GF-D8 (cell line): Measurements from ENCODE around the gene GORAB.

ENCODE experiments used
- DNase-seq: peaks from one replicate; lab custom pipeline; 2025; lab: John Stamatoyannopoulos, UW

The GORAB gene, protein sequence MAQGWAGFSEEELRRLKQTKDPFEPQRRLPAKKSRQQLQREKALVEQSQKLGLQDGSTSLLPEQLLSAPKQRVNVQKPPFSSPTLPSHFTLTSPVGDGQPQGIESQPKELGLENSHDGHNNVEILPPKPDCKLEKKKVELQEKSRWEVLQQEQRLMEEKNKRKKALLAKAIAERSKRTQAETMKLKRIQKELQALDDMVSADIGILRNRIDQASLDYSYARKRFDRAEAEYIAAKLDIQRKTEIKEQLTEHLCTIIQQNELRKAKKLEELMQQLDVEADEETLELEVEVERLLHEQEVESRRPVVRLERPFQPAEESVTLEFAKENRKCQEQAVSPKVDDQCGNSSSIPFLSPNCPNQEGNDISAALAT

GRCh38 chr1:170531758-170532657 is at the start of gene GORAB:
Gene GORAB (plus strand): TSS chr1:170532166. CDS start chr1:170532224, 58 bp downstream.
- DNase-seq = peak; percentile 61

DNA sequence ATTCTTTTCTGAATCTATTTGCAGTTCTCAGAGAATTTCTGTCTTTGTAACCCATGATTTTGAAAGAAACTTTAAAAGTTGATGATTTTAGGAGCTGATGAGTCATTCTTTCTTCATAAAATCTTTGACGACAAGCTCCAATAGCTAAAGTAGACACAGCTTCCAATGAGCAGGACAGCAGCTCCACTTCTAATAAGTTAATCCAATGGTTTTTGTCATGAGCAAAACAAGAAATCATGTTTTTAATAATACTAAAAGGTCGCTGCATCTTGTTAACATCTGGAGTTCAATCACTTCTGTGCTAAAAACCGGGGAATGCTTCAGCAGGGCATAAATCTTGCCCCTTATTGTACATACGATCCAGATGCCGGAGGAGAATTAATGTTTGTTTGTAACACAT is 48.9 kb upstream of the GORAB start:
- no peak for DNase-seq

DNA sequence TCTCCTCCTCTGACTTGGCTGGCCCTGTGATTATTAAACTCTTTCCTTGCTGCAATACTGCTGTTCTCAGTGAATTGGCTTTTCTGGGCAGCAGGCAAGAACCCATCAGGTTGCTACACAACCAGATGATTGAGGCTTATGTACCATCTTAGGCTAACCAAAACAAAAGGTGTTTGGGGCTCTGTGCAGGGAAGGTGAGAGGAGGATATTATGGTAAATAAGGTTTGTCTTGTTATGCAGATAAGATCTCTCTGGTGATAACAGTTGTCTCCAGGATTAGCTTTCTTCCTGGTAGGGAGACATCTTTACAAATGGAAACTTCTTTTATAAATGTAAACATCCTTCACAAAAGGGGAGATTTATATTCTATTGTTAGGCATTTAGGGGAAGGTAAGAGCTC is 44.5 kb upstream of the GORAB start:
- no peak for DNase-seq

- DNase-seq = no peak
Observed at GRCh38 chr1:170491291-170491690, 40.7 kb upstream of the GORAB start.

DNA sequence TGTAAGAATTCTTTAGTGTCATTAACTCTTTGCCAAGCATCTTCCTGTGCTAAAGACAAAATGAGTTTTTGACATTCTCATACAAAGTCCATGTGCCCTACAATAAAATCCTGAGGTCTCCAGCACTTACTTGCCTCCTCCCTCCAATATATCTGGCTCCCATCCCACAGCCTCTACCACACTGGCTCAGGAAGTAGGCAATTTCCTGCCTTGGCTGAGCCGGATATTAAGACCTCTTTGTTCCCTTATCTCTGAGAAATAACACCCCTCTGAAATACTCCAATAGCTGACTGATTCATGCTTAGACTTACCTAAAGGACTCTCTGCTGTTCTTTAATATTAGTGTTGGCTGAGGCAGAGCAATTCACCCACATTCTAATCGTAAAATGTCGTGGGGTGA is 37.6 kb upstream of the GORAB start:
- DNase-seq = peak; percentile 61

- DNase-seq = no peak
Observed at GRCh38 chr1:170495006-170495405, 37.0 kb upstream of the GORAB start.

DNA sequence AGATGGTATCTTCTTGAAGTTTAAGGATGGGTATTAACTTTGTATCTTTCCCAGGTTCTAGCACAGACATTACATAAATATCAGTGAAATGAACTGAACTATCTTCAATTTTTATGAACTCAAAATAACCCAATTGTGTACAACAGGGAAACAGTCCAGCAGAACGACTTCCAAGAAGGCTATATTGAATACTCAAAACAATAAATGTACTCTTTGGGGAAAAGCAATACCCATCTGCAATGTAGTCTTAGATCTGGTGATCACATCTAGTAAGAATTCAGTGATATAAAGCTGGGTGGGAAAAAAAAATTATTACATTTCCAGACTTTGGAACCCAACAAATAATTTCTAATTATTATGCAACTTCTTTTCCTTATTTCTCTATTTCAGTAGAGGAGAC is 33.1 kb upstream of the GORAB start:
- no peak for DNase-seq

DNA sequence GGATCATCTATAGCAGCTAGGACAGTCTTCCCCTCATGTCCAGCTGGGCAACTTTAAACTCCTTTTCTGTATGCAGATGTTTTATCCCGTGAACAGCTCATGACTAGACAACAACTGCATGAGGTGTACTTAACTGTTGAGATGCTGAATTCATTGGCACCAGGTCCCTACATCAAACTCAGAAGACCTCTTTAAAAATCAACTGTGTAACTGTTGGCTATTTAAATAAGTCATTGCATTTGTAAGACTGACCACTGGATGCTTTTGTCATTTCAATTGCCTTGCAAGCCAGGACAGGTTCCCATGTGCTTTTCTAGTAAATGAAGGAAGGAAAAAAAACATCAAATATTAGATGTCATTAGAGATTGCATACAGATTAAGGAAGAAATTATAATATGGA is 28.3 kb upstream of the GORAB start:
- DNase-seq = no peak

GRCh38 chr1:170510163-170510562 is 21.8 kb upstream of the GORAB start:
- no peak for DNase-seq

GRCh38 chr1:170511038-170511437 is 20.9 kb upstream of the GORAB start:
- no peak for DNase-seq

GRCh38 chr1:170513138-170513537 is 18.8 kb upstream of the GORAB start:
- no peak for DNase-seq

DNA sequence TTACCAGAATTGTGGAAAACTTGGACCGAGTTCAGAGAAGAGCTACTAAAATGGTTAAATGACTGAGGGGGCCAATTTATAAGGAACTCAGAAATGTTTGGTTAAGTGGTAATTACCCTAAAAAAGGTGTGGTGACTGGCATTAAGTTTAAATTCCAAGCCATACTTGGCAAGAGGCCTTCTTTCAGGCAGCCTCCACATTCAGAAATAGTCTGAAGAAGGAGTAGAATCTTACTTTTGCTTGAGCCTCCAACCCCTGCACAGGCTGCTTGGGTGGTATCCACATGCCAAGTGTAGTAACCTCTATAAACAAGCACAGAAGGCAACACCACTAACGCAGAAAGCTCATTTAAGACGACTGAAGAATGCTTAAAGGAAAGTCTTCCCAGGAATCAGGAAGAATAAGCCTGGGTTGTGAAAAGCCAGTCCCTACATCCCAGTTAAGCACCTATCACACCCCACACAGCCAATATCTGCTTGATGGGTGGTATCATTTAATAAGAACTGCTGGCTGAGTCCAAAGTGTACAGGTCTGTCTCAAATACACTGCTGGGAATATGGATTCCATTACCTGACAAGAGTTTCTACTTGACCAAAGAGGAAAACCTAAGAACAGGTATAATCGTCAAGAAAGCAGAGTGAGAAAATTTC is 13.7 kb upstream of the GORAB start:
- no peak for DNase-seq

DNA sequence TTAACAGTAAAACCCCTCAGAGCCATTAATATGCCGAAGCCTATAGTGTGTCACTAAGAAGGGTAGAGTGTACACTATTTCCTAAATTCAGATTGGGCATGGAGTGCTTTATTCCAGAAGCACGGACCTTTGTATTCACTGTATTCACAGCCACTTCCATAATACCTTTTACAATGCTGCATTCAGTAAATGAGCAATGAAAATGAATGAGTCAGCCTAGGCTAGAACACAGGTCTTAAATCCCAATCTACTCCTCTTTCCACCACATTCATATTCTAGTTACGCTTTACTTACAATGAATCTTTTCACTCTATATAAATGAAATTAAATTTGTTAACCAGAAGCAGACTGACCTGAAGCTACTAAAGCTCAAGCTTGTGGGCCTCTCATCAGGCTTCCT is 13.0 kb upstream of the GORAB start:
- DNase-seq = no peak

GRCh38 chr1:170520601-170521000 is 11.4 kb upstream of the GORAB start:
- DNase-seq = no peak

DNA sequence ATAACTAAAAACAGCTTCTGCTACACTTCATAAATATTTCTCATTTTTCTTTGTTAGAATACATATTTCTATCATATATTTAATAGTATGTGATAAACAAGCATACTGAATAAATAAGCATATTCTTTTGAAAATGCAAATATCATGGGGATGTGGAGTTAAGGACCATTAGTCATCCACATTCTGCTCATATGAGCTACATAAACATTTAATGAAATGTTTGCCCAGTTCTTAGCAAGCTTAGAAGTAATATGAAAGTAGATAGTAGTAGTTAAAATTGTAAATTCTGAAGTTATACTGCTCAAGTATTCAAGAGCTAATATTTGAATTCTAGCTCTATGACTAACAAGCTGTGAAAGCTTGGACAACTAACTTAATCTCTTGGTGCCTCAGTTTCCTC is 10.1 kb upstream of the GORAB start:
- DNase-seq = no peak

DNA sequence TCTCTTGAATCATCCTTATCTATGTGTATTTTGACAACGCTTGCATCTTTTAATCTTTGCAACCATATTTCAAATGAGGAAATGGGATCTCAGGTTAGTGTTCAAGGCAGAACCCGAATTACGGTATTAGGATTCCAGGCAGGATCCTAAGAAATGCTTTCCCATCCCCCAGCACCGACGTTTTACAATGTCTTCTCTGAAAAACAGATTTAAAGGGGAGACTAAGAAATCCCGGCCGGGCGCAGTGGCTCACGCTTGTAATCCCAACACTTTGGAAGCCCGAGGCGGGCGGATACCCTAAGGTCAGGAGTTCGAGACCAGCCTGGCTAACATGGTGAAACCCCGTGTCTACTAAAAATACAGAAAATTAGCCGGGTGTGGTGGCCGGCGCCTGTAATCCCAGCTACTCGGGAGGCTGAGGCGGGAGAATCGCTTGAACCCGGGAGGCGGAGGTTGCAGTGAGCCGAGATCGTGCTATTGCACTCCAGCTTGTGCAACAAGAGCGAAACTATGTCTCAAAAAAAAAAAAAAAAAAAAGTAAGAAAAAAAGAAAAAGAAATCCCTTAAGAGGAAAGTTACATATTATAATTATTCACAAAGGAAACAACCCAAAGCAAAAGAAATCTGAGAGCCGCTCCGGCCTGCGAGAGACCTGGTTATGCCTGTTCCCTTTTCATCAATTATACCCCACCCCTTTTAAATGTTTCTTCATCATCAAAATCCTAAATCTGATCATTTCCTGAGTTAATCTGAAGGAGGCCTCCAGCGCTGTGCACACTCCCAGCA is 801 bp upstream of the GORAB start:
- DNase-seq = no peak

- peak; percentile 46 for DNase-seq
Observed at GRCh38 chr1:170533298-170533697, 1.3 kb downstream of the GORAB start.

GRCh38 chr1:170534626-170535147 is 2.7 kb downstream of the GORAB start:
- no peak for DNase-seq

- DNase-seq = no peak
Observed at GRCh38 chr1:170535418-170535817, 3.5 kb downstream of the GORAB start.

DNA sequence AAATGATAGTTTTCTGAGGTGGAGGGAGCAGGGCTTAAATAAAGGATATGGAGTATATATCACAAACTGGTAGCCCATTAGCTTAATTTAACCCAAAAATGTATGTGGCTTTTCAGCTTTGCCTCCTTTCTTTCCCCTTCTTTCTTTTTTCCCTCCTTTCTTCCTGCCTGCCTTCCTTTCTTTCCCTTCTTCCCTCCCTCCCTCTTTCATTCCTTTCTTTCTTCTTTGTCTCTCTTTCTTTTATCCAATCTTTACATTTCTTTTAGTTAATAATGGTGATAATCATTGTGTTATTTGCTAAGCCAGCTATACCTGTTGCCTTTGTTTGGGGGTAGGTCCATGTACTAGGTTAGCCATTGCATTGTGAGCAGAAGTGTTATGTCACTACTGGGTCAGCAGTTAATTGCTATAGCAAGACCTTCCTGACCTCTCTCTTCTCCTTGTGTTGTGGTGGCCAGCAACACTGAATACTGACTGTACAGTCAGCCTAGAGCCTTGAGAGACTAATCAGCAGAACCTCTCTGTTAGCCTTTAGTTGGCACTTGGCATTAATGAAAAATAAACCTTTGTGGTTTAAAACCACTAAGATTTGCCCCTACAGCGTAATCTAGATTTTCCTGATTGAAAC is 5.1 kb downstream of the GORAB start:
- DNase-seq = no peak
